Activated T-helper 2 cell treated with anti-CD3 and anti-CD28 coated beads, Interferon-gamma antibody, Interleukin-2, Interleukin-4, amounts not matched to agents 10 μg/mL and 5 μg/mL and 100 μg/mL, durations not matched to agents 14 hours and 24 hours and 36 hours (primary cell): ENCODE data around the gene LMO7. TPM values are rescaled to one million over a fixed set of nuclear protein-coding genes. Genes with fewer than 3 reads are reported as not detected.
A peak's percentile ranks its signal among the peaks of the same experiment; 100 is the strongest.
"Not testable (repeated sequence)": the region's sequence is repeated elsewhere in the genome, so short reads cannot be mapped to it uniquely, and the experiment has no call there.

Source experiments
- DNase-seq: peaks from one replicate; pipeline ENCODE4 v3.0.0; 2021; ENCODE audit warnings: low spot score
- H3K27ac Mint-ChIP-seq: one replicate; pipeline ENCODE4 v1.8.0; 2021; ENCODE audit warnings: mixed read lengths
- H3K27me3 Mint-ChIP-seq: one replicate; pipeline ENCODE4 v1.8.0; 2021; ENCODE audit warnings: low read depth, mixed read lengths
- H3K36me3 Mint-ChIP-seq: one replicate; pipeline ENCODE4 v1.8.0; 2021; ENCODE audit warnings: low read depth, mixed read lengths
- H3K4me1 Mint-ChIP-seq: one replicate; pipeline ENCODE4 v1.8.0; 2021; ENCODE audit warnings: low read depth, mixed read lengths
- H3K4me3 Mint-ChIP-seq: one replicate; pipeline ENCODE4 v1.8.0; 2021; ENCODE audit warnings: low read depth, mild to moderate bottlenecking, moderate library complexity, mixed read lengths
- H3K9me3 Mint-ChIP-seq: one replicate; pipeline ENCODE4 v1.8.0; 2021; ENCODE audit warnings: mixed read lengths
- intact Hi-C: fragments of 100-400 bp; cut with micrococcal nuclease; formaldehyde crosslinking; loops from one replicate; pipeline ENCODE4 v1.15.1; 2023
- total RNA-seq: library from RNA; stranded (reverse); gene quantifications from 2 replicates; pipeline ENCODE4 v1.2.3, GENCODE V29; 2022

Gene LMO7
- total RNA-seq, 1 donor from 2014 or later = 6.9 TPM

GRCh38 chr13:75689686-75690085 is 53.6 kb downstream of the LMO7 start:
- no peak overlapping the region for H3K27ac Mint-ChIP-seq

DNA sequence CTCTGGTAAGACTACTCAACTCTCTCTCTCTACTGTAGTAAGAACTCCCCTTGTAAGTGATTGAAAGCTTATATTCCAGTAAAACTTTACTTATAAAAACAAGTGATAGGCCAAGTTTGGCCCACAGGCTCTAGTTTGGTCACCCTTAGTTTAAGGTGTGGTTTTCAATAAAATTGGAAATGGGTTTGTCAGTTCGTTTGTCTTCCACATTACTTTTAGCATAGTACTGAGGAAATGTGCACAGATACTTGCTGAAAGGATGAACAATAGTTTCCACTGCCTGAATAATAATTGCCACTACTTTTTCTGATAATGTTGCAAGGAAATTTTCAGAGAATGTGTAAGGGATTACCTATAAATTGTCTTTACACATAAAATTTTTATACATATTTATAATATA is 54.5 kb downstream of the LMO7 start:
- peaks cover 4% of the 10 kb centered on the region for H3K4me1 Mint-ChIP-seq
- H3K9me3 Mint-ChIP-seq = no peaks in the 10 kb centered on the region
- no peak for DNase-seq
- intact Hi-C loops = no loop called here
- H3K27me3 Mint-ChIP-seq = no peaks in the 10 kb centered on the region
- H3K36me3 Mint-ChIP-seq = no peaks in the 10 kb centered on the region
- H3K4me3 Mint-ChIP-seq = no peak overlapping the region
- no peak overlapping the region for H3K27ac Mint-ChIP-seq

More at GRCh38 chr13:75689686-75690085, 53.6 kb downstream of the LMO7 start:
- no peaks in the 10 kb centered on the region for H3K9me3 Mint-ChIP-seq
- no peaks in the 10 kb centered on the region for H3K36me3 Mint-ChIP-seq
- H3K4me1 Mint-ChIP-seq = peaks cover 9% of the 10 kb centered on the region
- no peak overlapping the region for H3K4me3 Mint-ChIP-seq
- H3K27me3 Mint-ChIP-seq = no peaks in the 10 kb centered on the region
- DNase-seq = no peak
- intact Hi-C loops = no loop called here

- no peak for DNase-seq
- Mint-ChIP-seq H3K27me3 (no peaks in the 10 kb centered on the region), H3K4me3 (no peak overlapping the region), H3K36me3 (no peaks in the 10 kb centered on the region), H3K9me3 (no peaks in the 10 kb centered on the region), H3K4me1 (peaks cover 4% of the 10 kb centered on the region), H3K27ac (no peak overlapping the region)
- intact Hi-C loops = no loop called here
Measured at GRCh38 chr13:75691183-75691582, 55.1 kb downstream of the LMO7 start.

- no peak overlapping the region for H3K27ac Mint-ChIP-seq
- no peaks in the 10 kb centered on the region for H3K9me3 Mint-ChIP-seq
- no peaks in the 10 kb centered on the region for H3K36me3 Mint-ChIP-seq
- intact Hi-C loops = no loop called here
- peaks cover 4% of the 10 kb centered on the region for H3K4me1 Mint-ChIP-seq
- DNase-seq = no peak
- H3K4me3 Mint-ChIP-seq = no peak overlapping the region
- no peaks in the 10 kb centered on the region for H3K27me3 Mint-ChIP-seq
Measured at GRCh38 chr13:75693227-75693626, 57.1 kb downstream of the LMO7 start.

GRCh38 chr13:75694722-75695121 is 58.6 kb downstream of the LMO7 start:
- DNase-seq = no peak
- peaks cover 3% of the 10 kb centered on the region for H3K36me3 Mint-ChIP-seq
- intact Hi-C loops = loop anchor here (2.0 to 5.0 kb wide), 3 partner anchors 68 to 176 kb away; no protein-coding TSS in a partner anchor
- peaks cover 8% of the 10 kb centered on the region for H3K9me3 Mint-ChIP-seq
- no peak overlapping the region for H3K4me3 Mint-ChIP-seq
- no peaks in the 10 kb centered on the region for H3K4me1 Mint-ChIP-seq
- no peak overlapping the region for H3K27ac Mint-ChIP-seq
- H3K27me3 Mint-ChIP-seq = no peaks in the 10 kb centered on the region

- H3K9me3 Mint-ChIP-seq, H3K4me1 Mint-ChIP-seq, H3K4me3 Mint-ChIP-seq, H3K27me3 Mint-ChIP-seq, H3K36me3 Mint-ChIP-seq, H3K27ac Mint-ChIP-seq: not testable (repeated sequence)
- DNase-seq = peak; percentile 43
- intact Hi-C loops = loop anchor here (1.0 to 5.0 kb wide), 5 partner anchors 66 to 777 kb away; no protein-coding TSS in a partner anchor
Measured at GRCh38 chr13:75695908-75696307, 59.8 kb downstream of the LMO7 start.

- intact Hi-C loops = loop anchor here (5.0 kb wide), 2 partner anchors 63 to 103 kb away; no protein-coding TSS in a partner anchor
- H3K4me3 Mint-ChIP-seq = no peak overlapping the region
- peaks cover 8% of the 10 kb centered on the region for H3K9me3 Mint-ChIP-seq
- peaks cover 3% of the 10 kb centered on the region for H3K36me3 Mint-ChIP-seq
- no peaks in the 10 kb centered on the region for H3K27me3 Mint-ChIP-seq
- H3K27ac Mint-ChIP-seq = no peak overlapping the region
- peaks cover 5% of the 10 kb centered on the region for H3K4me1 Mint-ChIP-seq
- no peak for DNase-seq
Measured at GRCh38 chr13:75699062-75699461, 62.9 kb downstream of the LMO7 start.

- not testable (repeated sequence) for H3K36me3 Mint-ChIP-seq, H3K27ac Mint-ChIP-seq, DNase-seq, H3K4me1 Mint-ChIP-seq, H3K4me3 Mint-ChIP-seq, H3K27me3 Mint-ChIP-seq, H3K9me3 Mint-ChIP-seq
- intact Hi-C loops = loop anchor here (5.0 kb wide), 2 partner anchors 63 to 103 kb away; no protein-coding TSS in a partner anchor
Measured at GRCh38 chr13:75699717-75700116, 63.6 kb downstream of the LMO7 start.

DNA sequence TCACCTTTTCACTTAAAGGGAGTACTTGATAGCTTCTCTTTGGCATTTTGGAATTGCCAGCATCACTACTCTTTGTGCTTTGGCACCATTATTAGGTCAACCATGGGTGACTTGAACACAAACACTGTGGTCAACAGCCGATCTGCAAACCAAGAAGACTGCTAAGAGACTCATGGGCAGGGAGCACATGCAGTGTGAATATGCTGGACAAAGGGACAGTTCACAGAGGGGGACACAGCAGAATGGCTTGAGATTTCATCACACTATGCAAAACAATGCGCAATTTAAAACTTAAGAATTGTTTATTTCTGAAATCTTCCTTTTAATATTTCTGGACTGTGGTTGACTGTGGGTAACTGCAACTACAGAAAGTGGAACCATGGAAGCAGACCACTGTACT is 64.4 kb downstream of the LMO7 start:
- Mint-ChIP-seq H3K4me3 (no peak overlapping the region), H3K27me3 (no peaks in the 10 kb centered on the region), H3K36me3 (peaks cover 3% of the 10 kb centered on the region), H3K27ac (no peak overlapping the region), H3K4me1 (peaks cover 11% of the 10 kb centered on the region), H3K9me3 (peaks cover 8% of the 10 kb centered on the region)
- intact Hi-C loops = no loop called here
- no peak for DNase-seq

DNA sequence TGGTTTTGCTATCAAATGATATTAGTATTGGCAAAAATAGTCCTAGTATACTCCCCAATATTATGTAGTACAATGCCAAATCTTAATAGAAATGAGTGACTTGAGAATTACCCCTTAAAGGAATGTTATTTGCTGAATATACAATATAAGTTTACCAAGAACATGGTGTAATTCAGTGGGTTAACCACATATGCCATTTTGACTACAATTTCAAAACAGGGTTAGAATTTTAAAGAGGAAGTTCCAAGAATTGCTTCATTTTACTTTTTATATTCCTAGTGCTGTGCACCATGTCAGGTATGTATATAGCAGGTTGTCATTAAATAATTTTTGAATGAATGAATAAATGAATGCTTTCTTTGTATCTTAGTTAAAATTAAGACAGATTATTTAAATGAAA is 66.3 kb downstream of the LMO7 start:
- H3K4me1 Mint-ChIP-seq = peaks cover 13% of the 10 kb centered on the region
- peaks cover 8% of the 10 kb centered on the region for H3K9me3 Mint-ChIP-seq
- intact Hi-C loops = no loop called here
- no peak overlapping the region for H3K27ac Mint-ChIP-seq
- H3K36me3 Mint-ChIP-seq = peaks cover 3% of the 10 kb centered on the region
- H3K4me3 Mint-ChIP-seq = no peak overlapping the region
- H3K27me3 Mint-ChIP-seq = no peaks in the 10 kb centered on the region
- DNase-seq = no peak

GRCh38 chr13:75703769-75704168 is 67.6 kb downstream of the LMO7 start:
- peaks cover 7% of the 10 kb centered on the region for H3K9me3 Mint-ChIP-seq
- DNase-seq = no peak
- no peak overlapping the region for H3K27ac Mint-ChIP-seq
- intact Hi-C loops = no loop called here
- peaks cover 13% of the 10 kb centered on the region for H3K4me1 Mint-ChIP-seq
- no peaks in the 10 kb centered on the region for H3K27me3 Mint-ChIP-seq
- H3K4me3 Mint-ChIP-seq = no peak overlapping the region
- peaks cover 3% of the 10 kb centered on the region for H3K36me3 Mint-ChIP-seq

GRCh38 chr13:75704194-75704926 is 68.2 kb downstream of the LMO7 start:
- Mint-ChIP-seq H3K4me3 (no peak overlapping the region), H3K9me3 (peaks cover 3% of the 10 kb centered on the region), H3K27ac (no peak overlapping the region), H3K27me3 (no peaks in the 10 kb centered on the region), H3K36me3 (peaks cover 2% of the 10 kb centered on the region), H3K4me1 (peaks cover 13% of the 10 kb centered on the region)
- no peak for DNase-seq
- intact Hi-C loops = no loop called here

GRCh38 chr13:75704927-75705288 is 68.8 kb downstream of the LMO7 start:
- H3K4me1 Mint-ChIP-seq = peaks cover 13% of the 10 kb centered on the region
- H3K9me3 Mint-ChIP-seq = no peaks in the 10 kb centered on the region
- H3K27me3 Mint-ChIP-seq = no peaks in the 10 kb centered on the region
- no peak overlapping the region for H3K27ac Mint-ChIP-seq
- intact Hi-C loops = no loop called here
- no peaks in the 10 kb centered on the region for H3K36me3 Mint-ChIP-seq
- no peak for DNase-seq
- H3K4me3 Mint-ChIP-seq = no peak overlapping the region
